NCI-H1048 (cell line): Measurements from ENCODE around the gene ITGB1BP1.

ENCODE experiments used
- DNase-seq: peaks from one replicate; lab custom pipeline; 2025; lab: John Stamatoyannopoulos, UW

ITGB1BP1 gene

DNA sequence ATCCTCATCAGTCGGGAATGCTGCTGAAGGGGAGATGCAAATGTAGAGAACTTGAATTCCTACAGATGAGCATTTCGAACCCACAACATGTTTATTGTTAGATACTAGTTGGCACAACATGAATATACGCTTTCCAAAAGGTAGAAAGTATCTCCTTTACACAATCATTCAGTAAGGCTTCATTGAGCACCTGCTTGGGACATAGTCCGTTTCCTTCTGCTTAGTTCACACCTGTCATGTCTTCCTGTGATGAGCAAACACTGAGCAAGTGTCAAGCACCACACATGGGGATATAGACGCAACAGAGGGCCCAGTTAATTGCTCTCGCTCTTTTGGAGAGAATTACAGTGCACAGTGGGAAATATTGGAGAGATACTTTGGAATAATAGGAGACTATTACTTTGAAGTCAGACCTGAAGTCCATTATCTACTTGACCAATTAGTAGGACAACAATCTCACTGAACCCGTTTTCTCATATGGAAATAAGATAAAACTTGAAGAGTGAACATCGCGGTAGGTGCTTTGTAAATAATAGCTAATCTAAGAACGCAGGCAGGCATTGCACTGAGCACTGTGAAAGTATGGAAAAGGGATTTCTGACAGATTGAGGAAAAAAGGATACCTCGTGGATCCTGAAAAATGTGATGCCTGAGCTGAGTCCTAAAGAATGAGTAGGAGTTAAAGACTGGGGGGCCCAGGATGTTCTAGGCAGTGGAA is 1.3 kb upstream of the ITGB1BP1 start:
- DNase-seq: no peak

DNA sequence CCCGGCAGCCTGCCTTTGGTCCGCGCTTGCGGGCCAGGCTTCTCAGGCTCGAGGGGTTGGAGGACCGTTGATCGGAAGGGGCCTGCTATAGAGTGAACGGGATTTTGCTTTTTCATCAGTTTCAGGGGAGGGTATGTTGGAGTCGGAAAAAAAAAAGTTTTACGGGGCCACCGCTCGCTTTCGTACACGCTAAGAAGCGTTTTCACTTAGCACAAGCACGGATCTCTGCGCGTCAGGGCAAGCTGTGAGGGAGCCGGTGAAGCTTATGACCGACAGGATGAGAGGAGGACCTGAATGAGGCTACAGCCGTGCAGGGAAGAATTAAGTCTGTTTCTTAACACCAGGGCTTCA is 569 bp upstream of the ITGB1BP1 start:
- no peak for DNase-seq

DNA sequence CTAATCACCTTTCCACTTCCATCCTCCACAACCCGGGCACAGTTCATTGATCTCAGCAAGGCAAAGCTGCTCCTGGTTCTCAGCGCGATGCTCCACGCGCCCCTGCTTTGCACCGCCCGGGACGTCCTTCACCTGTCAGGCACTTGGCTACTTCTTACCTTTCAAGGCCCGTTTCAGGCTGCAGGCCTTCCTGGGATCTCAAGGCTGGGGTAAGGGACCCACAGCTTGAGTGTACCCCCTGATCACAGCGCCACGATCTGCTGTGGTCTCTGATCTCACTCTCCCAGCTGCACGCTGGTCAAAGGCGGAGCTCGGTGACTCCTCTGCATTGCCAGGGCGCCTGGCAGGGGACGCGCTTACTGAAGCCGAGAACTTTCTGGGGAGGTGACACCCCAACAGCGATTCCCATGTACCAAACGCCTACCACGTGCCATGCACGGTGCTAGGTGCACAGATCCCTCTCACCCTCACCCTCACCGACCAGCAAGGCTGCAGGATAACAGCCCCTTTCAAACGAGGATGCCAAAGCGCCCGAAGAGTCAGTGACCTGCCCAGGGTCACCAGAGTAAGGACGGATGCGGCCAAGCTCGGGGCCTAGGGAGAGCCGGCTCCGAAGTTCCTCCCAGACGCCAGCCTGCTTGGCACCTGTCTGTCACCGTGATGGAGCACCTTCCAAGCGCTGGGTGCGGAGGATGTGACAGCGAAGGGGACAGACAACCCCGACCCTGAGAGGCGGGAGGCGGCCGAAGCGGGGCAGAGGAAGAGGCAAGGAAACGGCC is 818 bp downstream of the ITGB1BP1 start:
- no peak for DNase-seq

DNA sequence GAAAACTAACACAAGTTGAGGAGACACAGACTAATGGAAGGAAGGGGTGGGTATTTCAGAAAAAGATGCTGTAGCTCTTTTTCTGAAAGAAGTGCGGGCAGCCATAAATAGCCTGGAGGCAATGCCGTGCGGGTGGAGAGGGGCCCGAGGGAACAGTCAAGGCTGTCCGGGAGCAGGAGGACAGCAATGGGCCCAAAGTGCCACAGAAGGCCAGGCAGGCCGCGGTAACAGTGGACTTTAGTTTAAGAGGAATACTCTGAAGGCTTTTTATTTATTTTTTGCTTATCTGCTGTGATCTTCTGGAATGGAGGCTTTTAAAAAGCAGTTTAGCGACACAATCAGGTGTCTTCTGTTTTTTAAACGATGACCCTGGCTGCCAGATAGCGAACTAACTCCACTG is 2.8 kb downstream of the ITGB1BP1 start:
- no peak for DNase-seq

DNA sequence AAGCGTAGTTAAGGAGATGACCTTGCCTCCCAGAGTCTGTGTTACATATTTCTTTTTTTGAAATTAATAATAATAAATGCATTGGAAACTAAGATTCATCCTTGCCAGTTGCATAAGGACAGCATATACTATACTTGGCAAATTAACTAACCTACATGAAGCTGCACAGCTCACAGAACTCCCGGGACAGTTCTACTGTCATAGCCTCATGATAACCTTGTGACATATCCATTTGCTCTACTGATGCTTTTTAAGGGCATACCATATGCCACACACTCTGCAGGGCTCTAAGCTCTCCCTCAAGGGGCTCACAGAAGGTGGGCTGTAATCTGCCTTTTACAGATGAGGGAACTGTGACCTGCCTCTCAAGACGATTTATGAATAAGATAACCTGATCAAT is 3.8 kb downstream of the ITGB1BP1 start:
- no peak for DNase-seq

DNA sequence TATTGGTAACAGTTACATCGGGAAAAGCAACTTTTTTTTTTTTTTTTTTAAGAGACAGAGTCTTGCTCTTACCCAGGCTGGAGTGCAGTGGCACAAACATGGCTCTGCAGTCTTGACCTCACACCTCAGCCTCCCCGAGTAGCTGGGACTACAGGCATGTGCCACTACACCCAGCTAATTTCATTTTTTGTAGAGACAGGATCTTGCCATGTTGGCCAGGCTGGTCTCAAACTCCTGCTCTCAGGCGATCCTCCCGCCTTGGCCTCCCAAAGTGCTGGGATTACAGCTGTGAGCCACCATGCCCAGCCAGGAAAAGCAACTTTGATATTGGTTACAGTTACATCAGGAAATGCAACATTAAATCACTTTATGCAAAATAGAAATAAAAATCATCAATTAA is 4.6 kb downstream of the ITGB1BP1 start:
- no peak for DNase-seq

DNA sequence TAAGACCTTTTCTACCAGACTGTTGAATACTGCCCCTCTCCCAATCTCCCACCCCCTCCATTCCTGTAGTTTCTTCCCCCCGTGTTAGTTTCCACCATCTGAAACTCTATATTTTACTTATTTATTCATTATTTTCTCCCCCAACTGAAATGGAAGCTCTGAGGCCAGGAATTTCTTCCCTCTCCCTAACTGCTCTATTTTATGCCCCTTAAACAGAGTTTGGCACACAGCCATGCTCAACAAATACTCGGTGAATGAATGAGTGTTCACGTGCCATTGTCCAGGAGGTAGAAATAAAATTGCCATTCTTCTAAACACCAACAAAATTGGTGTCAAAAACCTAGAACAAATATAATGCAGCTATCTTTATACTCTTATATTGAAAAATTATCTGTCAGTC is 5.6 kb downstream of the ITGB1BP1 start:
- DNase-seq: no peak

DNA sequence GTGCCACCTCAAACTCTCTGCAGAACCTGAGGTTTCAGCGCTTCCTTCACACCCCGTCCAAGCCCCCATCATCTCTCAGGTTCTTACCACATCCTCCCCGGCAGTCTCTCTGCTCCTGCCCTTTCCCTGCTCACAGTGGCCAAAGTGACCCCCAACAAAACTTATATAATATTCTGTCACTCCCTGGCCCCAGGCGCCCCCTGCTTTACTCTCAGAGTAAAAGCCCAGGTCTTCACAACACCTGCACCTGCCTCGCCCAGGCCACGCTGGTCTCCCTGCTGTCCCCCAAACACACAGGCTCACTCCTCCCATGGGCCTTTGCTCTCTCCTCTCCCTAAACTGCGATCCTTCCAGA is 6.4 kb downstream of the ITGB1BP1 start:
- DNase-seq: no peak

DNA sequence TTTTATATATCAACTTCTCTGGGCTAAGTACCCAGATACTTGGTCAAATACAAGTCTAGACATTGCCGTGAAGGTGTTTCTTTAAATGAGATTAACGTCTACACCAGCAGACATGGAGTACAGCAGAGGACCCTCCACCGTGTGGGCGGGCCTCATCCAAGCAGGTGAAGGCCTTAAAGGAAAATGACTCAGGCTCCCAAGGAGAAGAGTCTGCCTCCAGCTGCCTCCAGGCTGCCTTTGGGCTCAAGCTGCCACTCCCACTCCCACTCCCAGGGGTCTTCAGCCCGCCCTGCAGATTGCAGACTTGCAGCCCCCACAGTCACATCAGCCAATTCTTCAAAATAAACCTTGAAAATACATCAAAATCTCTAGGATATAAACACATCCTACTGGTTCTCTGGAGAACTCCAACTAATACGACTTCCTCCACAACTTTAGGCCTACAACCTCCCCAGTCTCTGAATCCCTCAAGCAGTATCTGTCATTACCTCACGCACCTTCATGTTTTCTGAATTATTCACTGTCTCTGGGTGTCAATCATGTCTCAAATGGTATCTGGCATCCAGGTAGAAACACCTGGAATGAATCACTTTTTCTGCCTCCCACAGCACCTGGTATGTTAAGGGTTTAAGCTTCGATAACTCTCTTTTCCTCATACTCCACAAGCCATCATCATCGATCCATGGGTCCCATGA is 6.9 kb downstream of the ITGB1BP1 start:
- DNase-seq: no peak

DNA sequence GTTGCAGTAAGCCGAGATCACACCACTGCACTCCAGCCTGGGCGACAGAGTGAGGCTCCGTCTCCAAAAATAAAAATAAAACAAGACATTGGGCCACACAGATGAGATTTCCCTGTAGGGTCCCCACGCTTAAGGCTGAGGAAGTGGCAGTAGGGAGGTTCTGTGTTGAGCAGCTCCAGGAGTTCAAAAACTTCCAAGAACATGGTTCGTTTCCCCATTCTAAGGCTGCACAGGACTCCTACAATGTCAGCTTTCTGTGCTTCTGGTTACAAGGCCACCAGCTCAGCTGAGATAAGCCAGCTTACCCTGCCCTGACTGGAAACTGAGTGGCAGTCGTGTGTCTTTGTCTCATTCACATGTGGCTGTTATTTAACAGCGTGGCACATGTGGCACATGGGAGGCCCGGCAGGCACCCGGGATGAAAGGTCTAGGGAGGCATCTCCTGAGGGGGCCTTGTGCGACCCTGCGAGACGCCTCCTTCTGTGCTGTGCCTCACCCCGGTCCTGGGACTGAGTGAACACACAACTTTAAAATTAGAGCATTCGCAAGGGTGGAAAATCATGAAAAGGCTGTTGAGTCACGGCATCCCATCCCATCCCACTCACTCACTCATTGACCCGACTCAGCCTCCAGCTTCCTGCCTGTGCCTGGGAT is 7.7 kb downstream of the ITGB1BP1 start:
- no peak for DNase-seq

DNA sequence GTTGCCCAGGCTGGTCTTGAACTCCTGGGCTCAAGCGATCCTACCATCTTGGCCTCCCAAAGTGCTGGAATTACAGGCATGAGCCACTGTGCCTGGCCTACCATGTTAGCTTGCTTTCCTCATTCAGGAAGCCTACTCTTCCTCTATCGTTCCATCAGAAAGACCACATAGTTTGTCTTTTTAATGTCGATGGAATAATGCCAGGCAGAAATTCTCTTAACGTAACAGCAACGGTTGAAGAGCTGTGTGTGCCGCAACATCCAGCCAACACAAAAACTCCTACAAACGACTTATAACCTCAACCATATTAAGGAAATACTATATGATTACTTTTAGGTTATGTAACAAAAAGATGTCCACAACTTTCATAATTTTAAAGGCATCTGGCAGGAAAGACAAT is 10.5 kb downstream of the ITGB1BP1 start:
- DNase-seq: no peak

DNA sequence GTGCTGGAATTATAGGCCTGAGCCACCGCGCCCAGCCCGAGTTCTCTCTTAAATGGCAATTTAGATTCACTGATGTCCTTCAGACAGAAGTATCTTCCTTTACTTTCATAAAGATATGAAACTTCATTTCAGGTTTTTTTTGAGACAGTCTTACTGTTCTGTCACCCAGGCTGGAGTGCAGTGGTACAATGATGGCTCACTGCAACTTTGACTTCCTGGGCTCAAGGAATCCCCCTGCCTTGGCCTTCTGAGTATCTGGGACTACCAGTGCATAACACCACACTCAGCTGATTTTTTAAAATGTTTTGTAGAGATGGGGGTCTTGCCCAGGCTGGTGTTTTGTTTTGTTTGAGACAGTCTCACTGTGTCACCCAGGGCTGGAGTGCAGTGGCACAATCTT is 13.2 kb downstream of the ITGB1BP1 start:
- no peak for DNase-seq

DNA sequence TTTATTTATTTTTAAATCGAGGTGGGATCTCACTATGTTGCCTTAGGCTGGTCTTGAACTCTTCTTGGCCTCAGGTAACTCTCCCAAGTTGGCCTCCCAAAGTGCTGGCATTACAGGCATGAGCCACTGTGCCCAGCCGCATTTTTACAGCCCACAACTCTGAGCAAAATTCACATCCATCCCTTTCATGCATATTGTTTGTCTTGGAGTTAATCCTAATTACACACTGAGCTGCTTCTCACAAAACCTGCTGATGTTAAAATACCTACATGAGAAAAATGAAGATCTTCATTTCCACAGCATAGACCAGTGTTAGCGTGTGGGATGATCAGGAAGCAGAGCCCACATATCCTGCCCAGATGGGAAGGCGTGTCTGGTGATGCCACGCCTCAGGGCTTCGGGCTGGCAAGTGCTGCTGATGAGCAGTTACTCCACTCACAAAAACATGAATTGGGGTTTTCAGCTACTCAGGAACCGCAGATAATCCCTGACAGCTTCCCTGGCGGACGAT is 14.6 kb downstream of the ITGB1BP1 start:
- DNase-seq: no peak

DNA sequence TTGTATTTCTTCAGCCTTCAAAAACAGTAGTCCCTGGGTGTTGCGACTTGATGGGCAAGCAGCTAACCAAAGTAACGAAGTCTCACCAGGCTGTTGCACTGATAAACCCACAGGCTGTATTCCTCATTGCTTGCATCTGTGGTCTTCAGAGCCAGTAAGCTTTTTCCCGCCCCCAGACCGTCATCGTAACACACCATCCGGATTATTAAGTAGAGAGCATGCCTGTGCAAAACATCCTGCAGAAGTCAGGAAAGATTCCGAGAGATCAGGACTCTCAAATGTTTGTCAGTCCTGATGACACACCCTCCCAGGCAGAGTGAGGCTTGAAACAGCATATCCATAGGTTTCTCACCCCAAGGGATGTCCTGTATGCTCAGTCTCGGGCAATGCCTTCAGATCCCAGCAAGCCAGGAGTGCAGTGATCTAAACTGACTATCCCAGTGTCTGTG is 15.9 kb downstream of the ITGB1BP1 start:
- no peak for DNase-seq

DNA sequence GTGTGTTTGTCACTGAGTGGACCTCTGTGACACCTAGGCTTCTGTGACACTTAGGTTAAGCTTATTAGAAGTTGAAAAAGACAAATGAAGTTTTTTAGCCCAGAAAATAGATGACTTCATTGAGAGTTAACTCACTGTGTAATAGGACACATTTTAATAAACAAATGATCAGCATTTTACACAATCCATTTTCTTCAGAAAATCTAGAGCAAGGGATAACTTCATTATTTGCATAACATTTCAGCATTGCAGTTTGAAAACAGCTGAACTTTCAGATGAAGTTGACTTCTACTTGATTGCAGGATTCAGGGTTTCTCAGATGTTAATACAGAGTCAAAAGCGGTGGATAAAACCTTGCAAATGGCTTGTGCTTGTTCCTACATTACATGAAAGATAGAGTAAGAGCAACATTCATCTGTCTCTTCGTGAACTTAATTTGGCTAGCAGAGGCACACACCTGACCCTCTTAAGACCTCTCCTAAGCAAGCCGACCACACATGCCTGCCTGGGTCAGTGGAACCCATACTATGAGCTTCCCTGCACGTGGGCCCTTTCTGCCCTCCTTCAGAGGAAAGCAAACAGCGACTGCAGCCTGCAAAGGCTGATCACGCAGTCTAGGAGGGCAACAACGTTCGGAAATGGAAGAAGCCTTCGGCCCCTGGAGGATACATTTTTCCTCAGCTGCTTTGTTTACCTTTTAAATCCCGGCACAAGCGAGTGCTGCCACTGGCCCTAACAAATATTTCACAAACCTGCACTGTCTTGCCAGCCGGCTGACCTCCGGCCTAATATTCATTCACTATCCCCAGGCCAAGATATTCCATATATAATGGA is 16.6 kb downstream of the ITGB1BP1 start:
- DNase-seq: no peak

DNA sequence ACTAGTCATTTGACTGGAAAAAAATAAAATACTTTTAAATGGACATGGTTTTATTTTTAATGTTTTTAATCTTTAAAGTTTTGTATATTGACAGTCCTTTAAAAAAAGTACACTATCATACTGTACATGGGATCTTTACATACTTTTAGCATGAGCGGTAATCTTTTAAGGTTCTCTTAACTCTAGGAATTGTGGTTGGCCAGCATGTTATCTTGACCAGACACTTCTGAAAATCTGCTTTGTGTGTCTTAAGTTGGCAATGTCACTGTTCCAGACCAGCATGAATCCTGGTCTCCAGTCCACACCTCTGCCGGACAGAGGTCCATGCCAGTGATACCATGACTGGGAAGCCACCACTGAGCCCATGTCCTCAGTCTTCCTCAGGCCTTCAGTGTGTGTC is 17.7 kb downstream of the ITGB1BP1 start:
- DNase-seq: no peak

DNA sequence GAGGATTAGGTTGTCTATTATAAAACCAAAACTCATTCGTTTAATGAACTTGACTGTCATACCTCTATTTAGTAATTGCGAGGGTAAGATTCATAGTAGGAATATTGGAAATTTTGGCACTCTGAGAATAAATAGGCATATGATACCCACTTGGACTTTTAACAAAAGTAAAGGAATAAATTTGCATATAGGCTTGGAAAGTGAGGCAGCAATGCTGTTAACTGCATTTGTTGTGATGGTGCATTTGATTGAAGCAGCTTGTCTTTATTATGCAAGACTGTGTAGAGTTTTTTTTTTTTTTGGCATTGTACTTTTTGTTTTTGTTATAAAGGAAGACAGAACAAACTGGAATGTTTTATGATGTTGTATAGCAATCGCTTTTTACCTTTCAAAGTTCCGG is 18.9 kb downstream of the ITGB1BP1 start:
- no peak for DNase-seq

DNA sequence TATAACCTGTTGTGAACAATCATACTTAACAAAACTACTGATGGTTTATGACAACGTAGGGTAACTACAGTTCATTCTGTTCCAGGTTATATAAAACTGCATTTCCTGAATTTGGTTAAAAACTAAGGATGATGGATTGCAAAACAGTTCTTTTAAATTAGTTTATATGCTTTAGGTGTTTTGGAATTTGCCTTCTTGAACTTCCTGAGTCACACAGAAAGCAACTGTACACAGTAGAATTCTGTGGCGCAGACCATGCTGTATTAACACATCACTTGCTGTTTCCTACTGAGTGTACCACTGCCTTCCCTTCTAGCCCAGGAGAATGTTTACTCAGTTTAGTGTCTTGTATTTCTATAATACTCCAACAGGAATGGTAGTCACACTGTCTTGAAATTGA is 19.4 kb downstream of the ITGB1BP1 start:
- no peak for DNase-seq

DNA sequence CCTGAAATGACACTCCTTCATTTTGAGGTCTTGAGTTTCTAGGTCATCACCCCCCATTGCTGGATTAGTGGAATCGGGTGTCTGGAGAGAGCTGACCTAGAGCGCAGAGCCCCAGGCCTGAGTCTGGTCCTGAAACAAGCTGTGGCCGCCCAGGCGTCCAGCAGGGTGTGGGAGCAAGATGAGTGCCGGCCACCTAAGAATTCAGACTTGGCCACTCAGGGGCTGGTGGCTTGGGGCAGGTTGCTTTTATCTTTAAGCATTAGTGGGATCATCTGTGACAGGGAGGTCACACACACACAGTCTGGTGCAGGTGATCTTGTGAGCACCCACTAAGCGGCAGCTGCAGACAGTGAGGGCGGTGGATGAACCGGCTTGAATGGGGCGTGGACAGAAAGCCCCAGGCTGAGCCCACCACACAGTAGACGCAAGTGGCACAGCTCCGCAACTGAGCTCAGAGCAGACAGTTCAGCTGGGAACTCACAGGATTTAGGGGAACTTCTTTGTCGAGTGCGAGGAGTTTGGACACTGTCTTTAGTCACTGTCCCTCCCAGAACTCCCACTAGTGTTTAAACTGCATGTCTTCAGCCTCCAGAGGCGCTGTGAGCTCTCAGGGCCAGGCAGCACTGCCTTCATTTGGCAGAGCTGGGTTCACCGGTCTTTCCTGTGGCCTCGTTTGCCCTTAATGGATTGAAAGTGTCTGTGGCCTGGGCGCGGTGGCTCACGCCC is 21.5 kb downstream of the ITGB1BP1 start:
- no peak for DNase-seq

DNA sequence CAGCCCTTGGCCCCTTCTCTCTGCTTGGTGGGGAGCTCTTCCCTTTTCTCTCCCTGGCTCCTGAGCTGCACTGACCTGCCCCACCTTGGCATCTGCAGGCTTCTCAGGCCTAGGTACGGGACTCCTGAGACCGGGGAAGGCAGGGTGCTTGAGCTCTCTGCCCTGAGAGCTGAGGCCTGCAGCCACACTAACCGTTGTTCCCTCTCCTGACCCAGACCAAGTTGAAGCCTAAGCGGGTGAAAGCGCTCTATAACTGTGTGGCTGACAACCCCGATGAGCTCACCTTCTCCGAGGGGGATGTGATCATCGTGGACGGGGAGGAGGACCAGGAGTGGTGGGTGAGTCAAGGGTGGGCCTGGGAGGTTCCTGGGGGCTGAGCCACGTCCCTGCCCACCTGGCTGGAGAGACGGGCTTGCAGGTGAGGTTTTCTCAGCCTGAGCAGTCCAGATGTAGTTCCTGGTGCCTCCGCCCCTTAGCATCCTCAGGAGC is 22.2 kb downstream of the ITGB1BP1 start:
- no peak for DNase-seq
